ENCODE measurements around the gene ELMO2.

Gene ELMO2, protein sequence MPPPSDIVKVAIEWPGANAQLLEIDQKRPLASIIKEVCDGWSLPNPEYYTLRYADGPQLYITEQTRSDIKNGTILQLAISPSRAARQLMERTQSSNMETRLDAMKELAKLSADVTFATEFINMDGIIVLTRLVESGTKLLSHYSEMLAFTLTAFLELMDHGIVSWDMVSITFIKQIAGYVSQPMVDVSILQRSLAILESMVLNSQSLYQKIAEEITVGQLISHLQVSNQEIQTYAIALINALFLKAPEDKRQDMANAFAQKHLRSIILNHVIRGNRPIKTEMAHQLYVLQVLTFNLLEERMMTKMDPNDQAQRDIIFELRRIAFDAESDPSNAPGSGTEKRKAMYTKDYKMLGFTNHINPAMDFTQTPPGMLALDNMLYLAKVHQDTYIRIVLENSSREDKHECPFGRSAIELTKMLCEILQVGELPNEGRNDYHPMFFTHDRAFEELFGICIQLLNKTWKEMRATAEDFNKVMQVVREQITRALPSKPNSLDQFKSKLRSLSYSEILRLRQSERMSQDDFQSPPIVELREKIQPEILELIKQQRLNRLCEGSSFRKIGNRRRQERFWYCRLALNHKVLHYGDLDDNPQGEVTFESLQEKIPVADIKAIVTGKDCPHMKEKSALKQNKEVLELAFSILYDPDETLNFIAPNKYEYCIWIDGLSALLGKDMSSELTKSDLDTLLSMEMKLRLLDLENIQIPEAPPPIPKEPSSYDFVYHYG

GRCh38 chr20:46406200-46406985 lies at the start of gene ELMO2:
ELMO2 (minus strand) TSS chr20:46406615; CDS start chr20:46394482, 12,133 bp downstream.
- peak; percentile 99 for DNase-seq

DNA sequence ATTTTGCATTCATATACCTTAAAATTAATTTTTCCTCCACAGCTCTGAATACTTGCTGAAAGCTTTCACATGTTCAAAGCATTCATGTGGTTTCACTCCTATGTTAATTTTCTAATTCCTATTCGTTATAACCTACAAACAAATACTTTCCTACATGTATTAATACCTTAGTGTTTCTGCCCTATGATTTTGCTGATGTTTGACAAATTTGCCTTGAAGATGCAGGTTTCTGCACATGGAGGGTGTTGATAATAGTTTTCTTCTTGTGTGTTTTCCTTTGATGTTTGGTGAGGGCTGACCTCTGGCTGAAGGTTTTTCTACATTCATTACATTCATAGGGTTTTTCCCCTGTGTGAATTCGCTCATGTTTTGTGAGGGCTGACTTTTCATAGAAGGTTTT lies 49.3 kb upstream of the ELMO2 start:
- DNase-seq = no peak

GRCh38 chr20:46446851-46447250 lies 40.4 kb upstream of the ELMO2 start:
- DNase-seq = no peak

DNA sequence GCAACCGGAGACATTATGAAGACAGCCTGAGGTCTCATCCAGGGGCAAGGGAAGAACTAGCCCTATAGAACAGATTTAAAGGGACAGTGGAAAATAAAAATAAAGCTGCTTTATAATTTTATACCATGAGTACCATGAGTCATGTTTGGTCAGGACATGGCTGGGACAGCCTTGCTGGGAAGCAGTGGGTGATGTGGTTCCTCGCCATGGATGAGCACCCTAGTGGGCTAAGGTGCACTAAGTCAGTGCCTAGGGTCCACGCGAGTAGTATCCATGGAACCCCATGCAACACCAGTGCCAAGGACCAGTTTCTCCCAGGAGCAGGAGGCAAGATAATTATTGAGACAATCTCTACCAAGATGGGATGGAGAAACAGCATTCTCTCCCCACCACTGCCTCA lies 33.4 kb upstream of the ELMO2 start:
- DNase-seq = no peak

DNA sequence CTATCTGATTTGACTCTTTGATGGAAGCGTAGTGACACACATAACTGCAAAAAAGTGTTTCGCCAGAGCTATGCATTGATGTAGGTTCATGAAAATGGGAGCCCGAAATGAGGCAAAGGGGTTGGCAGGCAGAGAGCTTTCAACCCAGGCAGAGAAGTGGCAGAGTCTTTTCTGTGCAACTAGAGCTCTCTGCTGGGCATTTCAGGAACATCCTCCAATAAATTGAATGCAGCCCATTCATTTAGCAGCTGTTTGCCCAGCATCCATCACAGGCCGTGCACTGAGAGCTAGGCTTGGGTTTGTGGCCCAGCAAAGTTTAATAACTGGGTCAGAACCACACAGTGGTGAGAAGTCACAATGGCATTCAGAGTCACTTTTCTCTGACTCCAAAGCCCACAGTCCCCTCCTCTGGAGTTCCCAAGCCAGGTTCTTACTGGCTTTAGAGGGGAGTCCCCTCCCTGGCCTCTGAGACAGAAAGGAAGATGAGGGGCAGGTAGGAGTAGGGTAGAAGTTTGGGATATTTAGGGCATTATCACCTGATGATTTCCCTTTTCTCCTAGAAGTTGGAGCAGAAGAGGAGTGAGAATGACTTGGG lies 31.8 kb upstream of the ELMO2 start:
- DNase-seq = peak; percentile 69

DNA sequence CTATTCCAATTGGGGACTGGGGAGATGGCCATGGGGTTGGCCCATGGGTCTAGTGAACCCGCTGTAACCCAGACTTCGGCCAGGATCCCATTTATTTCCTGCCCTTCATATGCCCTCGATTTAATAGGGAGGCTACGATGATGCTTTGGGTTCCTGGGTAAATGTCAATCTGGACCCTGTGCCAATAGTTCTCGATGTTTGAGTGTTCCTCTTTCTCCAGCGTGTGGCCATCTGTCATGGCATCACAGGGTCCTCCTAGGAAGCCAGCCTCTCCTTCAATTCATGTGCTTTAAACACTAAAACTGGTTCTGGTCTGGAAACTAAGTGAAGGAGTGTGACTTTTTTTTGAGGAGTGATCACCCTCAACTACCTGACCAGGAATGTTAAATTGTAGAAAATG lies 28.7 kb upstream of the ELMO2 start:
- no peak for DNase-seq

DNA sequence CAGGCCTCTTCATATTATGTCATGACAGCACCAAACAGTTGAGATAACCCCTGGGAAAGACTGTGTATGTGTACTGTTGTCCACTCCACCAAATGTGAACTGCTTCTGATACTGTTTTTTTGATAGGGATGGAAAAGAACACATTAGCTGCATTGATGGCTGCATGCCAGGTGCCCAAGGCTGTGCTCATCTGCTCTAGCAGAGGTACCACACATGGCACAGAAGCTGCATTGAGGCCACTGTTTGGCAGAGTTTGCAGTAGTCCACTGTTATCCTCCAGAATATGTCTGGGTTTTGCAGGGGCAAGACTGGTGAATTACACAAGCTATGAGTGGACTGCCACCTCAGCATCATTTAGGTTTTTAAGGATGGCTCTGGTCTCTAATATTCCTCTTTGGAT lies 28.2 kb upstream of the ELMO2 start:
- no peak for DNase-seq

- no peak for DNase-seq
Observed at GRCh38 chr20:46433051-46433450, 26.6 kb upstream of the ELMO2 start.

DNA sequence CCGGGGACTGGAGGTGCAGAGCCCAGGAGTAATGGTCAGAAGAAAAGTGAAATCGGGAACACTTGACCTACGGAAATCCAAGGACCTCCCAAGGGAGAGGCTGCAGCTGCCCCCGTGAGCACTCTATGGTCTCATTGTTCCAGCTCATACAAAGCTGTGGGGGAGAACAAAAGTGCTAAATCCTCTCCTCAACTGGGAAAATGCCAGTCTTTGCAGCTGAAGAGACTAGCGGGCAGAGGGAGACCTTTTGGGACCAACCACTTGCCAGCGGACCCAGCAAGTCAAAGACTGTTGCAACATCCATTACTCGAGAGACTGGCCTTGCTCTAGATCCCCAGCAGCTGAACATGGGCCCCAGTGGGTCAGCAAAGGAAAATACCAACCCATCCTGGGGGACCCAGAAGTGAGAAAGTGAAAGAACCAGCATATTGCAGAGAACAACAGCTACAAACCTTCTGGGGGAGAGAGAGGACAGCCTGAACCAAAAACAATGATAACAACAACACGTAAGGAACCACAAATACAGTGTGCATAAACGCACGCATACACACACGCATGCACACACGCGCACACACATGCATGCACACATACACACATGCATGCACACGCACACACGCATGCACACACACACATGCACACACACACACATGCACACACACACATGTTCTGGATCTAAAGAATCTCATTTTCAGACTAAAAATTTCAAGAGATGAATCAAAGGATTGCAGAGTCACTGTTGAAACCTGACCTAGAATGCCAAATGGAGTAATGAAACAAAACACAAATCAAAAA lies 24.7 kb upstream of the ELMO2 start:
- DNase-seq = no peak

- DNase-seq = no peak
Observed at GRCh38 chr20:46427384-46427783, 21.0 kb upstream of the ELMO2 start.

DNA sequence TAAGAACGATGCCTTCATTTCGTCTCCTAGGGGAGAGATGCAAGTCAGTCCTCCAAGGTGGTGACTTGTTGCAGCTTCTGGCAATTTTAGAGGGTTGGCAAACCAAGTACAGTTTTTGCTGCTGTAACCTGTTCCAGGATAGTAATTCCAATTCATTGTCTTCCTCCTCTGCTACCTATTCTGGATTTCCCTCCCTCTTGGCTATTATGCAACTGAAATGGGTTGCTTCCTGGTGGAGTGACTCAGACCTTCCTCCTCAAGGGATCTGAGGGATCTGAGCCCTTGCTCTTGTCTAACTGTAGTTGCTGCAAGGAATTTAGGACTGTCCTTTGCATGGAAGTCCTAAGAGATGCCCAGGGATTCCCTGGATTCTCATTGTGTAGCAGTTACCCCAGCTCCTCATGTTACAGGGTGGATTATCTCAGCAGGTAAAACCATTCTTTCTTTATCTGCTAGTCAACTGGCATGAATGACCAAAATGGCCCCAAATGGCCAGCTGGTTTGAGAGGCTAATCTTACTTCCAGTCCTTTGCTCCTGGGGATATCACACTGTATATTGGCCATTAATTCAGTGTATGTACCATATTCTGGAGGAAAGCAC lies 17.6 kb upstream of the ELMO2 start:
- DNase-seq = no peak

DNA sequence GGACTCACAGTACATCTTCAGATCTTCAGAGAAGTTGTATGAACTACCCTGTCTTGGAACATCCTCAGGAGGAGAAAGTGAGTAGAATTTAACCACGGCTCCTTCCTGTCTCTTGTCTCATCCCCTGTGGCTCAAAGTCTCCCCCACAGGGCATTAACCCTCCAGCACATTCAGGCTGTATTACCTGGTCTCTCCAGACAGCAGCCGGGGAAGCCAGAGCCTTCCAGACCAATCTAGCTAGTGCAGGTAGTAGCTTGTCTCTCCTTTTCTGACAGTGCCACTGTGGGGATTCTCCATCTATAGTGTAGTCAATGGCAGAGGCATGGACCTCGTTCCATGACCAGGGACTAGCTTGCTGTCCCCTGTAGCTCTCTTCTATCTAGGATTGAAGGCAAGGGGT lies 16.9 kb upstream of the ELMO2 start:
- no peak for DNase-seq

- no peak for DNase-seq
Observed at GRCh38 chr20:46420878-46421277, 14.5 kb upstream of the ELMO2 start.

GRCh38 chr20:46419882-46420281 lies 13.5 kb upstream of the ELMO2 start:
- no peak for DNase-seq

DNA sequence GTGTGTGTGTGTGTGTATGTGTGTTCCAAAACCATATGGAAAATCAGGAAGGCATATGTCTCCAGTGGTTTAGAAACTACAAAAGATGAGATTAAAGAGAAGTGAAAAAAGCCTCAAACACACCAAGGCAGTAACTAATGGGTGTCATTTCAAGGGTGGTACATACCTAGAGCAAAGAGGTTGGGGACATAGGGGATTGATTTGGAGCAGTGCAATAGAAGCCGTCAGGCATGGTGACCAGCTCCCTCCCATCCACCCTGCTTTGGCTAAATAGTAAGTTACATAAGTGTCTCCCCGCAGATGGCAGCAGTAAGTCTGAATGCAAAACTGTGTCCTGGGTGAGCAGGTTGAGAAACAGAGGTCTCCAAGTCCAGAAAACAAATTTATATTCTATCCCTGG lies 10.4 kb upstream of the ELMO2 start:
- DNase-seq = no peak

- DNase-seq = peak; percentile 14
Observed at GRCh38 chr20:46416421-46416820, 10.0 kb upstream of the ELMO2 start.

DNA sequence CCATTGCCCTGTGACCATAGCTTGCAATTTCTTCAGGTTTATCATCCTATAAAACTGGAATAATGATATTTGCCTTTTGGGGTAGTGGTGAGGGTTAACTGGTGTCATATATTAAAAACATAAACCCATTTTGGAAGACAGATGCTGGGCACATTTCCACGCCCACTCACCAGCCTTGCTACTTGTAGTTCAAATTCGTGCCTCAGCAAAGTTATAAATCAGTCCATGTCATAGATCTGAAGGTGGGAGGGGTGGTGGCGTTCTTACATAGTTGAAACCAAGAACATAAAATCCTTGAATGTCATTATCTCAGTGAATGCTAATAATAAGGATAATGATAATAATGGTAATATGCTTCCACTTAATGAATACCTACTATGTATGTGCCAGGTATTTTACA lies 9.4 kb upstream of the ELMO2 start:
- DNase-seq = no peak

DNA sequence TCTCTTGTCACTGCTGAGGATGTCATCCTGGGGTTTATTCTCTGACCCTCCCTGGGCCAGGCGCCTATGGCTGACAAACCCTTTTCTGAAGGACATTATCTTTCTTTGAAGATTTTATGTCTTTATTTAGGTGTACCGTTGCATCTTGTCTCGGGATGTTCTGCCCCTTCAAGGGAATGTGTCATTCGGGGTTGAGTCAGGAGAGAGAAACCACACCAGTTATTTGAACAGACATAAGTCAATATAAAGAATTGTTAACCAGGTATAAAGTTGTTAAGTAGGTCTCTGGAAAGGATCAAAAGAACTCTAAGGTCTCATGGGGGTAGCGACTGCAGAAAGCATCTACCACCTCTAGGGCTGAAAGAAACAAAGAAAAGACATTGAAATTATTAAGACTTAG lies 8.2 kb upstream of the ELMO2 start:
- no peak for DNase-seq

DNA sequence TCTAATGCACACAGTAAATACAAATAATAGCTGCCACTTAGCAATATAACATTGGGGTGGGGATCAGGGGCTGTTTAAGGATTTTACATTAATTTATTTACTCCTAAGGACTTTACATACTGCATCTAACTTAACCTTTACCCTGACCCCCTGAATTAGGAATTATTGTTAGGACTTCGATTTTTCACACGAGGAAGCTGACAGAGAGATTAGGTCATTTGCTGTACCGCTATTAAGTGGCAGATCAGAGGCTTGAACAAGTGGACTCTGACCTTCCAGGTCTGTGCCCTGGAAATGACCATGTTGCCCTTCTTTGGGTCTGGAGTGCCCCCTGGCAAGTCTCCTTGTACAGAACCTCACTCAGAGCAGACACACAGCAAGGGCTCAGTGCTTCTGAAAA lies 5.2 kb upstream of the ELMO2 start:
- peak; percentile 10 for DNase-seq

GRCh38 chr20:46408281-46408731 lies 1.9 kb upstream of the ELMO2 start:
- no peak for DNase-seq

GRCh38 chr20:46407671-46407996 lies 1.2 kb upstream of the ELMO2 start:
- no peak for DNase-seq
